Measurements from ENCODE around the gene FANCI.

- TF ChIP-seq, protein P1, sequence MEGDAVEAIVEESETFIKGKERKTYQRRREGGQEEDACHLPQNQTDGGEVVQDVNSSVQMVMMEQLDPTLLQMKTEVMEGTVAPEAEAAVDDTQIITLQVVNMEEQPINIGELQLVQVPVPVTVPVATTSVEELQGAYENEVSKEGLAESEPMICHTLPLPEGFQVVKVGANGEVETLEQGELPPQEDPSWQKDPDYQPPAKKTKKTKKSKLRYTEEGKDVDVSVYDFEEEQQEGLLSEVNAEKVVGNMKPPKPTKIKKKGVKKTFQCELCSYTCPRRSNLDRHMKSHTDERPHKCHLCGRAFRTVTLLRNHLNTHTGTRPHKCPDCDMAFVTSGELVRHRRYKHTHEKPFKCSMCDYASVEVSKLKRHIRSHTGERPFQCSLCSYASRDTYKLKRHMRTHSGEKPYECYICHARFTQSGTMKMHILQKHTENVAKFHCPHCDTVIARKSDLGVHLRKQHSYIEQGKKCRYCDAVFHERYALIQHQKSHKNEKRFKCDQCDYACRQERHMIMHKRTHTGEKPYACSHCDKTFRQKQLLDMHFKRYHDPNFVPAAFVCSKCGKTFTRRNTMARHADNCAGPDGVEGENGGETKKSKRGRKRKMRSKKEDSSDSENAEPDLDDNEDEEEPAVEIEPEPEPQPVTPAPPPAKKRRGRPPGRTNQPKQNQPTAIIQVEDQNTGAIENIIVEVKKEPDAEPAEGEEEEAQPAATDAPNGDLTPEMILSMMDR (IDR thresholded peaks at IDR 0.05) = no peak
- no peak for TF ChIP-seq POLR2A (IDR thresholded peaks at IDR 0.05)
Measured at GRCh38 chr15:89362203-89363101, 118.7 kb downstream of the FANCI start.
